T-helper 1 cell treated with Interleukin-12 subunit alpha and Interleukin-12 subunit beta and Interleukin-4 antibody, amounts not matched to agents 30 μg/mL and 1 μg/mL, for 36 hours (primary cell): ENCODE data around the gene OTOP1.
"Not testable (repeated sequence)": the region's sequence is repeated elsewhere in the genome, so short reads cannot be mapped to it uniquely, and the experiment has no call there.

Experiments used
- H3K27ac Mint-ChIP-seq: one replicate; pipeline ENCODE4 v1.8.0; 2021; ENCODE audit warnings: mild to moderate bottlenecking, mixed read lengths
- H3K27me3 Mint-ChIP-seq: one replicate; pipeline ENCODE4 v1.8.0; 2021; ENCODE audit warnings: low read depth, mixed read lengths
- H3K36me3 Mint-ChIP-seq: one replicate; pipeline ENCODE4 v1.8.0; 2021; ENCODE audit warnings: low read depth, mixed read lengths
- H3K4me1 Mint-ChIP-seq: one replicate; pipeline ENCODE4 v1.8.0; 2021; ENCODE audit warnings: low read depth, mixed read lengths
- H3K4me3 Mint-ChIP-seq: one replicate; pipeline ENCODE4 v1.8.0; 2021; ENCODE audit warnings: mild to moderate bottlenecking, moderate library complexity, mixed read lengths
- H3K9me3 Mint-ChIP-seq: one replicate; pipeline ENCODE4 v1.8.0; 2021; ENCODE audit warnings: mixed read lengths

OTOP1 gene

DNA sequence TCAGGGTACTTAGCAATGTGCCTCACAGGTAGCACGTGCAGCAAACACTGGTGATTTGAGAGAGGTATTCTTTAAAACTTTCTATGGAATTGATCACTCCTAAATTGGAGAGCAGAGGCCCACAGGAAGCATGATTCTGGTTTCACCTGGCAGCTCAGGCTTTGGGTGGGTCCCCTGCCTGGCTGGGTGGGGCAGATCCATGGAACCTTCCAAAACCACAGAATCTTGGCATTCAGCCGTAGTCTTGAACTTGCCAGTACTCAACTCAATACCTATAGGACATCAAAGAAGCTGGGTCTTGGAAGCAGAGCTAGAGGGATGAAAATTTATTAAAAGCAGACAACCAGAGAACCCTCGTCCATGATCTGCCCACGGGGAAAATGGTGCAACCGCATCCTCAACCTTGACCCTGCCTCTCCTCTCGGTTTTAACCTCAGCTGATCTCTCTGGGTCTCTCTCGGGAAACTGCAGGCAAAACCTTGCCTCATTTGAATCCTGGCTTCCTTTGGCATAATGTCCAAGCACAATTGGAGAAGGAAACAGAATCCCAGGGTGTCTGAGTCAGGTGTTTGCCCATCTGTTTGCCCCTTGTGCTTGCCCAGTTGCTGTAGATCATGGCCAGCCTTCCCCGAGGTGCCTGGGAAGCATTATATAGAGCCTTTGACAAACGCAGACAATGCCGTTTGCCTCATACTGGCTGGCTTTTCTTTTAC lies 22.9 kb downstream of the OTOP1 start:
- Mint-ChIP-seq H3K9me3 (no peaks in the 10 kb centered on the region), H3K27me3 (peaks cover 22% of the 10 kb centered on the region), H3K4me3 (no peak overlapping the region), H3K4me1 (no peaks in the 10 kb centered on the region), H3K27ac (no peak overlapping the region), H3K36me3 (no peaks in the 10 kb centered on the region)

DNA sequence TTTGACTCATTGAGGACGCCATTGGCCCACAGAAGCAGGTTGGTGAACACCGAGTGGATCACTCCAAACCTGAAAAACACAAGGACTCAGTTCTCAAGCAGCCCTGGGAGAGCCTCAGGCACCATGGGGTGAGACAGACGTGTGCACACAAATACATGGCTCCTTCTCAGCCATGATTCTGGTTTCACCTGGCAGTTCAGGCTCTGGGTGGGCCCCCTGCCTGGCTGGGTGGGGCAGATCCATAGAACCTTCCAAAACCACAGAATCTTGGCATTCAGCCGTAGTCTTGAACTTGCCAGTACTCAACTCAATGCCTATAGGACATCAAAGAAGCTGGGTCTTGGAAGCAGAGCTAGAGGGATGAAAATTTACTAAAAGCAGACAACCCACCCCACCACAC lies 24.2 kb downstream of the OTOP1 start:
- Mint-ChIP-seq H3K4me3 (no peak overlapping the region), H3K4me1 (no peaks in the 10 kb centered on the region), H3K36me3 (no peaks in the 10 kb centered on the region), H3K27me3 (peaks cover 17% of the 10 kb centered on the region), H3K9me3 (no peaks in the 10 kb centered on the region), H3K27ac (no peak overlapping the region)

DNA sequence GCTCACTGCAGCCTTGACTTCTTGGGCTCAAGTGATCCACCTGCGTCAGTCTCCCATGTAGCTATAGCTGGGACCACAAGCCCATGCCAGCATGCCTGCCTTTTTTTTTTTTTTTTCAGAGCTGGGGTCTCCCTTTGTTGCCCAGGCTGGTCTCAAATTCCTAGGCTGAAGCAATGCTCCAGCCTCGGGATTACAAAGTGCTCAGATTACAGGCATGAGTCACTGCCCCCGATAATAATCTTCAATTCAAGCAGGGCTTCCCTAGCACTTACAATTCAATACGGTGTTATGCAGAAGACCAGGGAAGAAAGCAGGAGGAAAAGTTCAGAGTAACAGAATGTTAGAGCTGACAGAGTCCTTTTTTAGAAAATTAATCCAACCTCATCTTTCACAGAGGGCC lies 26.1 kb downstream of the OTOP1 start:
- Mint-ChIP-seq H3K36me3 (no peaks in the 10 kb centered on the region), H3K9me3 (no peaks in the 10 kb centered on the region), H3K4me3 (no peak overlapping the region), H3K27me3 (peaks cover 1% of the 10 kb centered on the region), H3K27ac (no peak overlapping the region), H3K4me1 (peaks cover 1% of the 10 kb centered on the region)

DNA sequence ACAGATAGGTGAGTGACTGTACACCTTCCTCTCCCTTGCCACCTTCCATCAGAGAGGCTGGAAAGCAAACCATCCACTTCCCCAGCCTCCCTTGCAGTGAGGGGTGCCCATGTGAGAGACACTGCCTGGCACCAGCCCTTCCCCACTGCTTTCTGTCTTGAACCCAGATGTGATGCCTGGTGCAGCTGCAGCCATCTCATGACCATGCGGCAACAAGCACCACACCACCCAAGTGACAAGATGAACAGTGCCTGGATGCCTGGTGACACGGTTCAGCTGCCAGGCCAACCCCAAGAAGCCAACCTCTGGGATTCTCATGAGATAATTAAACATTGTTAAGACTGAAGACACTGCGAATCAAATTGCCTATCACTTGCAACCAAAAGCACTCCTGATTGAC lies 31.4 kb downstream of the OTOP1 start:
- Mint-ChIP-seq H3K27me3 (no peaks in the 10 kb centered on the region), H3K4me3 (no peak overlapping the region)

DNA sequence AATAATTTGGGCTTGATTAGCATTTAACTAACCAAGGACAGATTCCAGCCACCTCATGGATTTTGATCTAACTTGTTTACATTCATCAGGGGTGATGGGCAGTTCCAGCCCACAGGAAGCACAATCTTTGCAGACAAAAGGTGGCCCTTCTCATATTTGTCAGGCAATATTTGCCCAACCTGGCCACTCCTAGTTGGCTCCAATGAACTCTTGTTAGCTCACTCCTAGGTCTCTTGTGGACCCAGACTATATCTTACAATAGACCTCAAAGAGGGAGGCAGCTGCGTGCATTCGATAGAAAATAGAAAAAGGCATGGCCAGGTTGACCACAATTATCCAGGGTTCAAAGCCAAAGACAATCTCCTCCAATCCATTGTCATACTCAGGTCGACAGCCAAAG lies 38.2 kb downstream of the OTOP1 start:
- not testable (repeated sequence) for H3K36me3 Mint-ChIP-seq, H3K27ac Mint-ChIP-seq, H3K27me3 Mint-ChIP-seq, H3K4me3 Mint-ChIP-seq, H3K4me1 Mint-ChIP-seq, H3K9me3 Mint-ChIP-seq

More for the DNA sequence above, 31.4 kb downstream of the OTOP1 start:
- H3K4me1 Mint-ChIP-seq, result peaks cover 1% of the 10 kb centered on the region
- no peak overlapping the region for H3K27ac Mint-ChIP-seq
- H3K36me3 Mint-ChIP-seq, result no peaks in the 10 kb centered on the region
- H3K9me3 Mint-ChIP-seq, result no peaks in the 10 kb centered on the region

DNA sequence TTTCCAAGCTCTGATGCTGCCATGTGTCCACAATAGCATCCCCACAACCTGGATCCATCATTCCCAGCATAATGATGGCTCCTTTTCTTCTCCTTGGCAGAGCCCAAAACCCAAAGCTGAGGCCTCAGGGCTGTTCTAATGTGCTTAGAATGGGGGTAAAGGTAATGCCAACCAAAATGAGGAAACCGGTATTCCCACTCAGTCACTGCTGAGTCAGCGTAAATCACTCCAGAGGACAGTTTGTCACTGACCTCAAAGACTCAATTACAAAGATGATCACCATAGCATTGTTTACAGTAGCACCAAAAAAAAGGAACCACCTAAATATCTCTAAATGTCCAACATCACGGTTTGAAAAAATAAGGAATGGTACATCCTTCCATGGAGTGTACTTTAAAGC lies 41.2 kb downstream of the OTOP1 start:
- Mint-ChIP-seq H3K9me3 (no peaks in the 10 kb centered on the region), H3K4me3 (no peak overlapping the region), H3K4me1 (no peaks in the 10 kb centered on the region), H3K27ac (no peak overlapping the region), H3K36me3 (no peaks in the 10 kb centered on the region), H3K27me3 (peaks cover 10% of the 10 kb centered on the region)

DNA sequence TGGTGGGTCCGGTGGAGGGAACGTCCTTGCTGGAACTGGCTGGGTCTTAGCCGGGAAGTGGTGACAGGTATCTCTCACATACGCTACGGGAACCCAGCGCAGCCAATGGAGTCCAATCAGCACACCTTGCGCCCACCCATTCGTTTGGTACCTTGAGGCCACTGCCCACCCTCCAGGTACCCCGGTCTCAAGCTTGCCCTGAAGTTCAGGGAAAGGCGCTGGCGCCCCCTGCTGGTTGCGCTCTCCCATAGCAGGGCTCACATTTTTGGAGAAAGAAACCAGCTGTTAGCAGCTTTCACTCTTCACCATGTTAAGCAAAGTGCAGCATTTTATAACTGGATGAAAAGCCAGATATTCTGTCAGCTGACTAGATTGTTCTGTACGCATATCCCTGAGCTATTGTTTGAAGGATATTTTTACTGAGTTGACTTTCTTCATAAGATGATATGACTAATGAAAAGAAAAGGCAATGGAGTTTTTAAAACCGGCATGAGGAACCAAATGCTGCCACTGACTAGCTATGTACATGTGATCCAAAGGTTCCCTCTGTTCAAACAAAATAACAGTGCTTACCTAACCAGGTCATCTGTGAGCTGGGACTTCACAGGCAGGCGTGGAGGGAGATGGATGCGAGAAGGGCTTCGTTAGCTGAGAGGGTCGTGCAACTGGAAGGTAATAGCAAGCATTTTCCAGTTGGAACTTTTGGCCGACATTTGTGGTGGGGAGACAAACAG lies 43.7 kb downstream of the OTOP1 start:
- Mint-ChIP-seq H3K27ac (no peak overlapping the region), H3K27me3 (peaks cover 12% of the 10 kb centered on the region), H3K9me3 (no peaks in the 10 kb centered on the region), H3K4me1 (no peaks in the 10 kb centered on the region), H3K36me3 (no peaks in the 10 kb centered on the region), H3K4me3 (no peak overlapping the region)

DNA sequence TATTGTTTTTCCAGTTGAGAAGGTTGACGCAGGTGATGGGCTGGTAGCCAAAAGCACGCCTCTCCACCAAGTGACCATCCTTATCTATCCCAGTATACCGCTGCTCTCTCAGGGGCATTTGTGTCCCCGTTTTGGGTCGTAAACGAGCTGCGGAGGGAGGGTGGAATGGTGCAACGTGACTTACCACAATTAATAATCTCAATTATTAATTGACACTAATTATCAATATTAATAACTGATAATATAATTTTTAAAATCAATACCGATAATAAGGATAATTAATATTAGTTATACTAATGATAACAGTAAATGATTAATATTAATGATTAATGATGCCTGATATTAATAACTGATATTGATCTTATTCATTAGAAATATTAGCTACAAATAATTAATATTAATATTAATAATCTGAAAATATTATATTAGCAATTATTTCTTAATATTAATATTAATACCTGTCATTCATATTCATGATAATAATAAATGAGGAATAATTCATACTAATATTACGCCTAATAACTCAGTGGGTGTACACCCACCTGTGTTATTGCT lies 56.1 kb downstream of the OTOP1 start:
- Mint-ChIP-seq H3K4me3 (no peak overlapping the region), H3K27me3 (no peaks in the 10 kb centered on the region), H3K9me3 (no peaks in the 10 kb centered on the region), H3K27ac (no peak overlapping the region), H3K36me3 (no peaks in the 10 kb centered on the region), H3K4me1 (no peaks in the 10 kb centered on the region)

DNA sequence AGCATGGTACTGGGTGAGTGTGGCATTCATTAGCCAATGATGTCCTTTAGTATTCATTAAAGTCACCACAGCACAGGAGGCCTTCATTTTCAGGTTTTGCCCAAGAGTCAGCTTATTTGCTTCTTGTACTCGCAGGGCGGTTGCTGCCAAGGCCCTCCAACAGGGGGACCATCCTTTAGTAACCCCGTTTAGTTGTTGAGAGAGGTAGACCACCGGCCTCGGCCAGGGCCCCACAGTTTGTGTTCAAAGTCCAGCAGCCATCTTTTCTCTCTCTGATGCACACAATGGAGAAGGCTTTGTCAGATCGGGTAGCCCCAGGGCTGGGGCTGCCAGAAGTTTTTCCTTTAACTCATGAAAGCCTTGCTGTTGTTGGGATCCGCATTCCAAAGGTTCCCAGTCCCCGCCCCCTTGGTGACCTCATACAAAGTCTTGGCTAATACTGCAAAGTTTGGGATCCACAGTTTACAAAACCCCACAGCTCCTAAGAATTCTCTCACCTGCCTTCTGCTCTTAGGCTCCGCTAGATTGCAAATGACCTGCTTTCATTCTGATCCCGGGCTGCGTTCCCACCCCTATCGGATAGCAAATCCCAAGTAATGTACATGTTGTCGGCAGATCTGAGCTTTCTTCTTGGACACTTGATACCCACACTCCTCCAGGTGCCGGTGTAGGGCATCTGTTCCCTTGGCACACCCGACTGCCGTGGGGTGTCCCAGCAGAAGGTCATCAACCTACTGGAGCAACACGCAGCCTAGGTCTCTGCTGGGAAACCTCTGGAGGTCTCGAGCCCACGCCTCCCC lies 58.5 kb downstream of the OTOP1 start:
- H3K4me1 Mint-ChIP-seq, H3K4me3 Mint-ChIP-seq, H3K27me3 Mint-ChIP-seq, H3K36me3 Mint-ChIP-seq, H3K9me3 Mint-ChIP-seq, H3K27ac Mint-ChIP-seq: not testable (repeated sequence)

DNA sequence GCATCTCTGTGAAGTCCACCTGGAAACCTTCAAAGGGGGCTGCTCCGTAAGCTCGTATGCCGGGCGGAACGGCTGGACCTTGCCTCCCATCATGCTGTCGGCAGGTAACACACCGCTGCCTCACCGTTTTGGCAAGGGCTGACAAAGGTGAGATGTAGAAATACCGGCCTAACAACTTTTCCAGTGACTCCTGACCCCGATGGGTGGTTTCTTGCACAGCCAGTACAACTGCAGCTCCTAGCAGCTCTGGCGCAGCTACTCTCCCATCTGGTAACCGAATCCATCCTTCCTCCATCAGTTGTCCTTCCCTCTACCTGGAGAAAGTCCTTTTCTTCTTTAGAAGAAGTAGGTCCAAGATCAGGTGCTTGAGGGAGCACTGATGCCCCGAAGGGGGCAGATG lies 59.7 kb downstream of the OTOP1 start:
- H3K27ac Mint-ChIP-seq, H3K36me3 Mint-ChIP-seq, H3K9me3 Mint-ChIP-seq, H3K4me3 Mint-ChIP-seq, H3K27me3 Mint-ChIP-seq, H3K4me1 Mint-ChIP-seq: not testable (repeated sequence)

DNA sequence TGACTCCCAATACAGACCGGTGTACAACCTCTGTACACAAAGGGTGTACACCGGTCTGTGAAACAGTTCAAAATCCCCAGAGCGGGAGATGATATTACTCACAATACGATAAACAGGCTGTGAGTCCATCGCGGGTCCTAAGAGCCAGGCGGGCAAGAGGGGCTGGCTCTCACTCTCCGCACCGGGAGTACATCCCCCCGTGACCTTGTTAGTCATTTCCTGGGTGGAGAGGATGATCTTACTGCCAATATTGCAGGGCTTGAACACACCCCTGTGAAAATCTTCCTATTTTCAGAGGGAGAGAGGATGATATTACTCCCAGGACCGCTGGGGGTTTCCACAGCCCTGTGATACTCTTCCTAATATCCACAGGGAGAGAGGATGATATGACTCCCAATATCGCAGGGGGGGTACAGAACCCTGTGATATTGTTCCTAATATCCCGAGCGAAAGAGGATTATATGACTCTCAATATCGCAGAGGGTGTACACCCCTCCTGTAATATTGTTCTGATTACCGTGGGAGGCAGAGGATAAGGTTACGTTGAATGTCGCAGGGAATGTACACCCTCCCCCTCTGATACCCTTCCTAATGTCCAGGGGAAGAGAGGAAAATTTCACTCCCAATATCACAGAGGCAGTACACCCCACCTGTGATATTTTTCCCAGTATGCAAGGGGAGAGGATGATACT lies 60.9 kb downstream of the OTOP1 start:
- not testable (repeated sequence) for H3K9me3 Mint-ChIP-seq, H3K27me3 Mint-ChIP-seq

DNA sequence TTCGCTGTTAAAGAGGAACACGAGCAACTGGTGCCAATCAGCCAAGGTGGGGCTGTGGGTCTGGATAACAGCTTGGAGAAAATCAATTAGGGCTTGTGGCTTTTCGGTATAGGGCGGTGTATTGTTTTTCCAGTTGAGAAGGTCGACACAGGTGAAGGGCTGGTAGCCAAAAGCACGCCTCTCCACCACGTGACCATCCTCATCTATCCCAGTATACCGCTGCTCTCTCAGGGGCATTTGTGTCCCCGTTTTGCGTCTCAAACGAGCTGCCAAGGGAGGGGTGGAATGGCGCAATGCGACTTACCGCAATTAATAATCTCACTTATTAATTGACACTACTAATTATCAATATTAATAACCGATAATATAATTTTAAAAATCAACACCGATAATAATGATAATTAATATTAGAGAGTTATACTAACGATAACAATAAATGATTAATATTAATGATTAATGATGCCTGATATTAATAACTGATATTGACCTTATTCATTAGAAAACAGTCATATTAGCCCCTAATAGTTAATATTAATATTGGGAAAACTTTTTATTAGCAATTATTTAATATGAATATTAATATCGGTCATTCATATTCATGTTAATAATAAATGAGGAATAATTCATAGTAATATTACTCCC lies 62.1 kb downstream of the OTOP1 start:
- H3K9me3 Mint-ChIP-seq, H3K36me3 Mint-ChIP-seq, H3K27ac Mint-ChIP-seq, H3K4me3 Mint-ChIP-seq, H3K4me1 Mint-ChIP-seq, H3K27me3 Mint-ChIP-seq: not testable (repeated sequence)

More for the DNA sequence above, 60.9 kb downstream of the OTOP1 start:
- not testable (repeated sequence) for H3K27ac Mint-ChIP-seq, H3K4me3 Mint-ChIP-seq, H3K36me3 Mint-ChIP-seq, H3K4me1 Mint-ChIP-seq

DNA sequence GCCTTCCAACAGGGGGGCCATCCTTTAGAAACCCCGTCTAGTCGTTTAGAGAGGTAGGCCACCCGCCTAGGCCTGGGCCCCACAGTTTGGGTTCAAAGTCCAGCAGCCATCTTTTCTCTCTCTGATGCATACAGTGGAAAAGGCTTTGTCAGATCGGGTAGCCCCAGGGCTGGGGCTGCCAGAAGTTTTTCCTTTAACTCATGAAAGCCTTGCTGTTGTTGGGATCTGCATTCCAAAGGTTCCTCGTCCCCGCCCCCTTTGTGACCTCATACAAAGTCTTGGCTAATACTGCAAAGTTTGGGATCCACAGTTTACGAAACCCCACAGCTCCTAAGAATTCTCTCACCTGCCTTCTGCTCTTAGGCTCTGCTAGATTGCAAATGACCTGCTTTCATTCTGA lies 64.5 kb downstream of the OTOP1 start:
- H3K9me3 Mint-ChIP-seq, H3K36me3 Mint-ChIP-seq, H3K27ac Mint-ChIP-seq, H3K27me3 Mint-ChIP-seq, H3K4me3 Mint-ChIP-seq, H3K4me1 Mint-ChIP-seq: not testable (repeated sequence)
